Glutamatergic neuron (in vitro differentiated cells): ENCODE measurements around the gene HMGXB3. TPM values are rescaled to one million over a fixed set of nuclear protein-coding genes. Genes with fewer than 3 reads are reported as not detected.
"Not testable (repeated sequence)": the region's sequence is repeated elsewhere in the genome, so short reads cannot be mapped to it uniquely, and the experiment has no call there.

Experiments used
- DNase-seq: peaks from one replicate; pipeline ENCODE4 v3.0.0; 2022
- H3K27ac Mint-ChIP-seq: one replicate; pipeline ENCODE4 v1.8.0; 2020; ENCODE audit warnings: mild to moderate bottlenecking, mixed read lengths, inconsistent platforms; ENCODE audit not compliant: unreplicated experiment
- H3K27me3 Mint-ChIP-seq: one replicate; pipeline ENCODE4 v1.8.0; 2020; ENCODE audit warnings: mild to moderate bottlenecking, moderate library complexity, mixed read lengths, inconsistent platforms; ENCODE audit not compliant: unreplicated experiment
- H3K36me3 Mint-ChIP-seq: one replicate; pipeline ENCODE4 v1.8.0; 2020; ENCODE audit warnings: mild to moderate bottlenecking, mixed read lengths, inconsistent platforms; ENCODE audit not compliant: unreplicated experiment
- H3K4me1 Mint-ChIP-seq: one replicate; pipeline ENCODE4 v1.8.0; 2020; ENCODE audit warnings: mild to moderate bottlenecking, low read depth, mixed read lengths, inconsistent platforms; ENCODE audit not compliant: unreplicated experiment
- H3K4me3 Mint-ChIP-seq: one replicate; pipeline ENCODE4 v1.8.0; 2020; ENCODE audit warnings: mild to moderate bottlenecking, mixed read lengths, inconsistent platforms; ENCODE audit not compliant: unreplicated experiment
- H3K9me3 Mint-ChIP-seq: one replicate; pipeline ENCODE4 v1.8.0; 2020; ENCODE audit warnings: mild to moderate bottlenecking, moderate library complexity, mixed read lengths, inconsistent platforms; ENCODE audit not compliant: unreplicated experiment
- CTCF ChIP-seq: fragments of 200-600 bp; sonication (generic); IDR thresholded peaks from one replicate; pipeline ENCODE4 v1.5.0; 2021; ENCODE audit not compliant: partially characterized antibody, unreplicated experiment
- total RNA-seq: library from RNA; stranded (reverse); fragmentation: NEBNext Ultra II Directional; extraction: Animal tissue kit (Norgen Biotek cat#: 25700); gene quantifications from one replicate; pipeline ENCODE4 v1.2.1, GENCODE V29; 2021; ENCODE audit not compliant: unreplicated experiment

Gene HMGXB3
- total RNA-seq, 1 donor from 2014 or later, result 48.6 TPM

GRCh38 chr5:150079909-150080461 is 79.4 kb downstream of the HMGXB3 start:
- Mint-ChIP-seq H3K27ac (no peak overlapping the region), H3K4me1 (no peaks in the 10 kb centered on the region), H3K4me3 (no peak overlapping the region), H3K9me3 (peaks cover 2% of the 10 kb centered on the region), H3K27me3 (peaks cover 3% of the 10 kb centered on the region), H3K36me3 (no peaks in the 10 kb centered on the region)
- TF ChIP-seq CTCF, result no peak
- DNase-seq, result no peak

DNA sequence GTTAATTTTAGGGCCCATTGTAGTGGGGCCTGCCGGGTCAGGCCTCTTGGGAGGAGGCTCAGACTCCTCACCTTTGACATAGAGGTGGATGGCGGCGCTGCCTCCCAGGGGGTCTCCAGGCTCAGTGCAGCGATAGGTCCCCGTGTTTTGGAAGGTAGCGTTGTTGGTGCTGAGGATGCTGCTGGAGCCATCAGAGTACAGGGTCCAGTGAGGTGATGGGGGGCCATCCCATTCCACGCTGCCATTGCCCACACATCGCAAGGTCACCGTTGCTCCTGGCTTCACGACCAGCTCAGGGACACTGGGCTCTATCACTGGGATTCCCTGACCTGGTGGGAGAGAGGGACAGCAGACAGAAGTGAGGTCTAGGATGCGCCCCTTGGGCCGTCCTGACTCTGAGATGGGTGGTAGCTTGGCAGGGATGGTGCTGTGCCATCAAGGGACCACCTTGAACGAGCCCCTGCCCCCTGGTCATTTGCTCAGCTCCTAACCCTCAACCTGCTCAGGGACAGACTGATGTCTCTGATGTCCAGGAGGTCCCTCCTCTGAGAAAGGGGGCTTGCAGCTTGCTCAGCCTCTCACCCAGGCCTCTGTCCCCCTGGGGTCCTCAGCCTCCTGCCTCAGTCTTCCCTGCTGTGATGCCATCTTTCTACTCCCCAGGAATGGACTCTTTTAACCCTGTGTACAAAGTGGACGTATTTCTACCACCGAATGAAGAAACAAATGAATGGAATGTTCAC is 80.3 kb downstream of the HMGXB3 start:
- no peak overlapping the region for H3K4me3 Mint-ChIP-seq
- H3K9me3 Mint-ChIP-seq, result peaks cover 2% of the 10 kb centered on the region
- H3K36me3 Mint-ChIP-seq, result no peaks in the 10 kb centered on the region
- peaks cover 5% of the 10 kb centered on the region for H3K27me3 Mint-ChIP-seq
- no peak for TF ChIP-seq CTCF
- no peaks in the 10 kb centered on the region for H3K4me1 Mint-ChIP-seq
- DNase-seq, result no peak
- H3K27ac Mint-ChIP-seq, result no peak overlapping the region

- Mint-ChIP-seq H3K9me3 (peaks cover 2% of the 10 kb centered on the region), H3K36me3 (no peaks in the 10 kb centered on the region), H3K27me3 (peaks cover 5% of the 10 kb centered on the region), H3K27ac (no peak overlapping the region), H3K4me3 (no peak overlapping the region), H3K4me1 (no peaks in the 10 kb centered on the region)
- no peak for DNase-seq
- no peak for TF ChIP-seq CTCF
Measured at GRCh38 chr5:150081541-150082283, 81.2 kb downstream of the HMGXB3 start.

- Mint-ChIP-seq H3K27me3 (peaks cover 5% of the 10 kb centered on the region), H3K27ac (no peak overlapping the region), H3K36me3 (no peaks in the 10 kb centered on the region), H3K9me3 (peaks cover 2% of the 10 kb centered on the region), H3K4me1 (no peaks in the 10 kb centered on the region), H3K4me3 (no peak overlapping the region)
- no peak for TF ChIP-seq CTCF
- DNase-seq, result no peak
Measured at GRCh38 chr5:150082374-150082773, 81.8 kb downstream of the HMGXB3 start.

GRCh38 chr5:150082889-150083288 is 82.3 kb downstream of the HMGXB3 start:
- Mint-ChIP-seq H3K27ac (no peak overlapping the region), H3K4me3 (no peak overlapping the region), H3K4me1 (no peaks in the 10 kb centered on the region), H3K9me3 (peaks cover 2% of the 10 kb centered on the region), H3K36me3 (no peaks in the 10 kb centered on the region), H3K27me3 (peaks cover 5% of the 10 kb centered on the region)
- TF ChIP-seq CTCF, result no peak
- DNase-seq, result no peak

- not testable (repeated sequence) for H3K4me1 Mint-ChIP-seq, H3K4me3 Mint-ChIP-seq, H3K36me3 Mint-ChIP-seq, H3K9me3 Mint-ChIP-seq, DNase-seq, H3K27ac Mint-ChIP-seq, H3K27me3 Mint-ChIP-seq
Measured at GRCh38 chr5:150084754-150085153, 84.2 kb downstream of the HMGXB3 start.
